SW 1271 (cell line): ENCODE data around the gene SLC2A9.

Source experiments
- DNase-seq, 2 experiments: peaks; one replicate each; lab custom pipeline; 2025; lab: John Stamatoyannopoulos, UW

The SLC2A9 gene

GRCh38 chr4:9893329-9894108, 127.8 kb downstream of the SLC2A9 start:
- DNase-seq = no peak

GRCh38 chr4:9891740-9892139, 129.6 kb downstream of the SLC2A9 start:
- no peak for DNase-seq

- no peak for DNase-seq
These were observed 130.2 kb downstream of the SLC2A9 start for GRCh38 chr4:9891056-9891455.

- DNase-seq = no peak
These were observed 132.0 kb downstream of the SLC2A9 start for GRCh38 chr4:9889306-9889705.

- no peak for DNase-seq
These were observed 135.3 kb downstream of the SLC2A9 start for GRCh38 chr4:9885958-9886357.

GRCh38 chr4:9880406-9881197, 140.7 kb downstream of the SLC2A9 start:
- no peak for DNase-seq

GRCh38 chr4:9877123-9877522, 144.2 kb downstream of the SLC2A9 start:
- no peak for DNase-seq

- DNase-seq = no peak
These were observed 145.8 kb downstream of the SLC2A9 start for GRCh38 chr4:9875516-9875915.

- DNase-seq = no peak
These were observed 146.9 kb downstream of the SLC2A9 start for GRCh38 chr4:9874385-9874784.

- no peak for DNase-seq
These were observed 151.0 kb downstream of the SLC2A9 start for GRCh38 chr4:9870165-9870790.

- no peak for DNase-seq
These were observed 153.4 kb downstream of the SLC2A9 start for GRCh38 chr4:9867751-9868425.

- DNase-seq = no peak
These were observed 154.4 kb downstream of the SLC2A9 start for GRCh38 chr4:9866931-9867330.

GRCh38 chr4:9861561-9861960, 159.7 kb downstream of the SLC2A9 start:
- DNase-seq = no peak

- DNase-seq = no peak
These were observed 161.5 kb downstream of the SLC2A9 start for GRCh38 chr4:9859810-9860209.

- DNase-seq = no peak
These were observed 171.8 kb downstream of the SLC2A9 start for GRCh38 chr4:9849538-9849920.

- DNase-seq = no peak
These were observed 173.1 kb downstream of the SLC2A9 start for GRCh38 chr4:9847968-9848748.

- no peak for DNase-seq
These were observed 175.4 kb downstream of the SLC2A9 start for GRCh38 chr4:9845791-9846493.

- DNase-seq = no peak
These were observed 180.2 kb downstream of the SLC2A9 start for GRCh38 chr4:9841072-9841471.

GRCh38 chr4:9835430-9835829, 185.9 kb downstream of the SLC2A9 start:
- no peak for DNase-seq

- no peak for DNase-seq
These were observed 187.9 kb downstream of the SLC2A9 start for GRCh38 chr4:9833421-9833820.

GRCh38 chr4:9832640-9833039, 188.7 kb downstream of the SLC2A9 start:
- no peak for DNase-seq
